ENCODE measurements around the gene FBXL15.

The FBXL15 gene

DNA sequence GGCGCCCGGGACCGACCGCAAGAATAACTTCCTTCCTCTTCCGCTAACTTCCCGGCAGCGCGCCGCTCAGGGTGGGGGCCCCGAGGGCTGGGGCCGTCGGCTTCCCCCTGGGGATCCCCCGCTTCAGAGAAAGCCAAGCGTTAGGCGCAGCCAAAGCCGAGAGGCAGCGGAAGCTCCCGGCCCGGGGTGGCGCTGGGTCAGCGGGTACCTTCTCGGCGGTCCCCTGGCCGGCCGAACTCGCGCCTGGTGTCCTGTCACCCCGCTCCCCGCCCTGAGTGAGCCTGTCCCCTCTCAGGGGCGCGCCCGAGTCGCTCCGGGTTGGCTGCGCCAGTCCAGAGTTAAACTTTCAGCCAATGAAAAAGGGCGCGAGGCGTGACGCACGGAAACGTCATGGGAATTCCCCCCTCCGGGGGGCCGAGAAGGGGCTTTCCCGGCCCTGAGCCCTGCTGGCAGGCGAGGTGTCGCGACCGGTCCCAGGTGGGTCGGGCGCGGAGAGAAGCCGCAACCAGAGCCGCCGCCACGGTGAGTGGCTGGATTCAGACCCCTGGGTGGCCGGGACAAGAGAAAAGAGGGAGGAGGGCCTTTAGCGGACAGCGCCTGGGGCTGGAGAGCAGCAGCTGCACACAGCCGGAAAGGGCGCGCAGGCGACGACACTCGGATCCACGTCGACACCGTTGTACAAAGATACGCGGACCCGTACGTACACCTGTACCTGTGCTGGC, 26.4 kb upstream of the FBXL15 start:
- TF ChIP-seq SIN3A (IDR thresholded peaks at IDR 0.05; ENCODE audit: borderline replicate concordance, insufficient read depth, low read length) (no peak), FOXP2 (optimal IDR thresholded peaks at IDR 0.05; ENCODE audit: borderline replicate concordance, extremely low read depth, extremely low read length, insufficient read depth) (no peak), POLR2AphosphoS5 (IDR thresholded peaks at IDR 0.05; ENCODE audit: low read depth, low read length) (0 out of 2 replicates have a peak, but pooled peaks have one; percentile 28), TAF1 (IDR thresholded peaks at IDR 0.05; ENCODE audit: borderline replicate concordance, insufficient read depth, low read length) (no peak)
- TF ChIP-seq, protein P1, sequence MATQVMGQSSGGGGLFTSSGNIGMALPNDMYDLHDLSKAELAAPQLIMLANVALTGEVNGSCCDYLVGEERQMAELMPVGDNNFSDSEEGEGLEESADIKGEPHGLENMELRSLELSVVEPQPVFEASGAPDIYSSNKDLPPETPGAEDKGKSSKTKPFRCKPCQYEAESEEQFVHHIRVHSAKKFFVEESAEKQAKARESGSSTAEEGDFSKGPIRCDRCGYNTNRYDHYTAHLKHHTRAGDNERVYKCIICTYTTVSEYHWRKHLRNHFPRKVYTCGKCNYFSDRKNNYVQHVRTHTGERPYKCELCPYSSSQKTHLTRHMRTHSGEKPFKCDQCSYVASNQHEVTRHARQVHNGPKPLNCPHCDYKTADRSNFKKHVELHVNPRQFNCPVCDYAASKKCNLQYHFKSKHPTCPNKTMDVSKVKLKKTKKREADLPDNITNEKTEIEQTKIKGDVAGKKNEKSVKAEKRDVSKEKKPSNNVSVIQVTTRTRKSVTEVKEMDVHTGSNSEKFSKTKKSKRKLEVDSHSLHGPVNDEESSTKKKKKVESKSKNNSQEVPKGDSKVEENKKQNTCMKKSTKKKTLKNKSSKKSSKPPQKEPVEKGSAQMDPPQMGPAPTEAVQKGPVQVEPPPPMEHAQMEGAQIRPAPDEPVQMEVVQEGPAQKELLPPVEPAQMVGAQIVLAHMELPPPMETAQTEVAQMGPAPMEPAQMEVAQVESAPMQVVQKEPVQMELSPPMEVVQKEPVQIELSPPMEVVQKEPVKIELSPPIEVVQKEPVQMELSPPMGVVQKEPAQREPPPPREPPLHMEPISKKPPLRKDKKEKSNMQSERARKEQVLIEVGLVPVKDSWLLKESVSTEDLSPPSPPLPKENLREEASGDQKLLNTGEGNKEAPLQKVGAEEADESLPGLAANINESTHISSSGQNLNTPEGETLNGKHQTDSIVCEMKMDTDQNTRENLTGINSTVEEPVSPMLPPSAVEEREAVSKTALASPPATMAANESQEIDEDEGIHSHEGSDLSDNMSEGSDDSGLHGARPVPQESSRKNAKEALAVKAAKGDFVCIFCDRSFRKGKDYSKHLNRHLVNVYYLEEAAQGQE (IDR thresholded peaks at IDR 0.05; ENCODE audit: insufficient read depth in 1 of 2, low read depth in 2 of 2, low read length in 2 of 2), result peak in 1 of 2 experiments; percentile 16; a peak in 2 of 4 replicates

DNA sequence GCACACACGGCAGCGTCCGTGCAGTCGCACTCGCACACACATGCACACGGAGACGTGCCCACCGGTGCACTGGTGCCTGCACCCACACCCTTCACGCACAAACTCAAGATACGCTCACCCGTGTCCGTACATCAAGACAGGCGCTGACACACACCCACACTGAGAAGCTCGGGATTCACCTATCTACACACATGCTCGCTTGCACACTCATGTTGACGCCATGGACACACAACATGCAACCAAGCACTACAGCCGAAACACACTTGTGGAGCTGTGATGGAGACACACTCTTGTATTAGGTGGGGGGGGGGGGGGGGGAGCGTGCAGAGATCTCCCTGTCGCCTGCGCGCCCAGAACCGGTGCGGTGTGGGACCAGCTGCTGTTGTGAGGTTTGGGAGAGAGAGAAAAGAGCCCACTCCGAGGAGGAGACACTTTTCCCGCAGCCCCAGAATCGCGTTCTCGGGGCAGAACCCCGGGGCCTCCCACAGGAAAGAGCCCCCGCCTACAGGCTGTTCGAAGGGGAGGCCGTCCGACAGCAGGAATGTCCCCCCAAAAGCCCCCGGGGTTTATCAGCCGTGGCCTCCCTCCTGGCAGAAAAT, 25.7 kb upstream of the FBXL15 start:
- TF ChIP-seq, protein P1 (IDR thresholded peaks at IDR 0.05; ENCODE audit: insufficient read depth in 1 of 2, low read depth in 2 of 2, low read length in 2 of 2), result no peak
- TF ChIP-seq SIN3A (IDR thresholded peaks at IDR 0.05; ENCODE audit: borderline replicate concordance, insufficient read depth, low read length) (no peak), FOXP2 (optimal IDR thresholded peaks at IDR 0.05; ENCODE audit: borderline replicate concordance, extremely low read depth, extremely low read length, insufficient read depth) (no peak), POLR2AphosphoS5 (IDR thresholded peaks at IDR 0.05; ENCODE audit: low read depth, low read length) (no peak), TAF1 (IDR thresholded peaks at IDR 0.05; ENCODE audit: borderline replicate concordance, insufficient read depth, low read length) (no peak)

DNA sequence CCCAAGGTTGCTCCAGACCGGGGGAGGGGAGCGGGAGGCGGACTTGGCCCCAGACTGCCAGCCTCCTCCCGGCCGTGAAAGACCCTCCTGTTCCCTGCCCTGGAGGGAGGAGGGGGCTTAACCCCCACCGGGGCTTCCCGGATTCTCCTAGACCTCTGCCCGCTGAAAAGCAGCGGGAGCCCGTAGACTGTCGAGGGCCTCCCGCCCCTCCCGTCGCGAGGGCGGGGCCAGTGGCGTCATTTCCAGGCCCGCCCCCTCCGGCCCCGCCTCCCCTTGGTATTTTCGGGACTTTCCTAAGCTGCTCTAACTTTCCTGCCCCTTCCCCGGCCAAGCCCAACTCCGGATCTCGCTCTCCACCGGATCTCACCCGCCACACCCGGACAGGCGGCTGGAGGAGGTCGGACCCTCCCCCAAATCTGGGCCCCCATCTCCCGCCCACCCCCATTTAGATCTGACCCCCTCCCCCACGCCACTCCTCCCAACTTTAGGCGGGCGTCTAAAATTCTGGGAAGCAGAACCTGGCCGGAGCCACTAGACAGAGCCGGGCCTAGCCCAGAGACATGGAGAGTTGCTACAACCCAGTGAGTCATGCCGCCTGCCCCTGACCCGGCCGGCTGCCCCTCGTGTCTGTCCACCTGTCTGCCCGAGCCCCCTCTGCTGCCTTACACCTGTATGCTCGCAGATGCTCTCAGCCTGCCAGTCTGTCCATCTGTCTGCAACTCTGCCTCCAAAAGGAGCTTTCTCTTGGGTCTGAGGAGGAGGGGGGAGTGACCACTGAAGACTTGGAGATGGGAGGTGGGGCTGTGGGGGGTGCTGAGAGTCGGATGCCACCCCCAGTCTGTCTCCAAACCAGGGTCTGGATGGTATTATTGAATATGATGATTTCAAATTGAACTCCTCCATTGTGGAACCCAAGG, 25.0 kb upstream of the FBXL15 start, which contains the start of gene NFKB2:
TSS of gene NFKB2 (plus strand) at position 306 of the 917 bp plus-strand sequence. CDS start at position 561, 255 bp downstream.
- TF ChIP-seq SIN3A (IDR thresholded peaks at IDR 0.05; ENCODE audit: borderline replicate concordance, insufficient read depth, low read length) (no peak), TAF1 (IDR thresholded peaks at IDR 0.05; ENCODE audit: borderline replicate concordance, insufficient read depth, low read length) (no peak), POLR2AphosphoS5 (IDR thresholded peaks at IDR 0.05; ENCODE audit: low read depth, low read length) (no peak), FOXP2 (optimal IDR thresholded peaks at IDR 0.05; ENCODE audit: borderline replicate concordance, extremely low read depth, extremely low read length, insufficient read depth) (no peak)
- TF ChIP-seq, protein P1 (IDR thresholded peaks at IDR 0.05; ENCODE audit: insufficient read depth in 1 of 2, low read depth in 2 of 2, low read length in 2 of 2), result no peak

DNA sequence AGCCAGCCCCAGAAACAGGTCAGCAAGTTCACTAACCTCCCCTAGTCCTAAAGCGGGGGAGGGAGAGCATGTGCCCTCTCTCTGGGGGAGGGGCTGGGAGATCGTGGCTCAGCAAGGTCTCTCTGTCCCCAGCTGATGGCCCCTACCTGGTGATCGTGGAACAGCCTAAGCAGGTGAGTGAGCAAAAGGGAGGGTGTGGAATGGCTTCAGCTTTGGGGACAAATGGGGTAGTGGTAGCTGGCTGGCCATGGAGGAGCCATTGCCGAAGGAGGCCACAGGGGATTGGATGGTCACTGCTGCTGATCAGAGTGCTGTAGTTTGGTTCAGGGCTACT, 24.4 kb upstream of the FBXL15 start:
- TF ChIP-seq FOXP2 (optimal IDR thresholded peaks at IDR 0.05; ENCODE audit: borderline replicate concordance, extremely low read depth, extremely low read length, insufficient read depth) (no peak), TAF1 (IDR thresholded peaks at IDR 0.05; ENCODE audit: borderline replicate concordance, insufficient read depth, low read length) (no peak), SIN3A (IDR thresholded peaks at IDR 0.05; ENCODE audit: borderline replicate concordance, insufficient read depth, low read length) (no peak), POLR2AphosphoS5 (IDR thresholded peaks at IDR 0.05; ENCODE audit: low read depth, low read length) (no peak)
- TF ChIP-seq, protein P1 (IDR thresholded peaks at IDR 0.05; ENCODE audit: insufficient read depth in 1 of 2, low read depth in 2 of 2, low read length in 2 of 2), result no peak

Measured in PFSK-1 (cell line).